Heart left ventricle (tissue), 13 donors: ENCODE data around the gene ZNF367.

Source experiments
- POLR2A ChIP-seq, 2 donors: fragments of 450-650 bp; IDR thresholded peaks; one replicate each; pipeline ENCODE4 v1.6.1; 2017; ENCODE audit warnings: antibody characterized with exemption in 2 of 2, mild to moderate bottlenecking in 2 of 2, moderate library complexity in 2 of 2
- TF ChIP-seq, protein P1 (sequence below), 12 donors: fragments of 200-600 bp; sonication (generic) in 4 of 12; IDR thresholded peaks; one replicate each; pipeline versions ENCODE4 v1.5.0 to v1.8.0; 2018 to 2022; ENCODE audit warnings: antibody characterized with exemption in 12 of 12, mild to moderate bottlenecking in 5 of 12
- donor health status: ischemic (EF 13 %, LVEDD 7.1; RV severe dilation, severe dysfunction).
- donor health status: DM: no; HTN: yes; CAD: no.
- donor health status: DM: no; HTN: no; CAD: no.
- donor health status: ischemic (EF 25% LVEDD 6.9; RV normal size, moderate dysfunction).
- donor health status: ischemic (EF 25% LVEDD 5.7; RV mildly dilated, moderate dysfunction).
- donor health status: ischemic (EF 35%, LVEDD 5.7; RV mildly dilated, moderate dysfunction).
- donor health status: nonischemic (EF 11% LVEDD 7.7; RV severe dilation, severe dysfunction).
- donor health status: DM: yes; HTN: yes; CAD: no.
- donor health status: PGD.
- donor health status: ischemic (EF 29% LVEDD 5.4; RV normal size, mild dysfunction).
- donor health status: nonischemic (EF 23%, LVEDD 6.1; RV moderate dilation, normal function).

DNA sequence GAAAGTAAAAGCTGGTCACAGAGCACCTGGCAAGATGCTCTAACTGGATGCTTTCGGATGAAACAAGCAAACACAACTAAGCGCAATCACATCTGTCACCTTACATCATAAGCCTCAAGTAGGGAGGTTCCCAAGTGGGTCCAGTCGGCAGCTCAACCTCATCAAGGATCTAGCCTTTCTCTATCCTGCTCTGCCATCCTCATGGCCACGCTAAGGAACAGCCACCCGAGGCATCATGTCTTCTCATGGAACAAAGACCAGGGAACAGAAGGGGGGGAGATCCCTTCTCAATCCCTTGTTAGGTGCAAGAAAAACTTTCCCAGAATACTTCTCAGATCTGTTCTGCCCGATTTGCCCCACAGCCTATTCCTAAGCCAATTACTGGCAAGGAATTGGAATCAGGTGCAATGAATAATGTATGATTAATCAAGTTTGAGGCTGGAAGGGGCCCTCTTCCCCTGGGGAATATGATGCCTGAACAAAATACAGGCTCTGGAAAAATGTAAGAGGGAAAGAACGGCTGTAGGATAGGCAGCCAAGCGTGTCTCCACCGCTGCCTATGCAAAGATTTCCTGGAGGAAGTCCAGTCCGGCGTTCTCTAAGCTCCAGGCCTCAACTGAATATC lies 30.5 kb upstream of the ZNF367 start:
- TF ChIP-seq, protein P1, sequence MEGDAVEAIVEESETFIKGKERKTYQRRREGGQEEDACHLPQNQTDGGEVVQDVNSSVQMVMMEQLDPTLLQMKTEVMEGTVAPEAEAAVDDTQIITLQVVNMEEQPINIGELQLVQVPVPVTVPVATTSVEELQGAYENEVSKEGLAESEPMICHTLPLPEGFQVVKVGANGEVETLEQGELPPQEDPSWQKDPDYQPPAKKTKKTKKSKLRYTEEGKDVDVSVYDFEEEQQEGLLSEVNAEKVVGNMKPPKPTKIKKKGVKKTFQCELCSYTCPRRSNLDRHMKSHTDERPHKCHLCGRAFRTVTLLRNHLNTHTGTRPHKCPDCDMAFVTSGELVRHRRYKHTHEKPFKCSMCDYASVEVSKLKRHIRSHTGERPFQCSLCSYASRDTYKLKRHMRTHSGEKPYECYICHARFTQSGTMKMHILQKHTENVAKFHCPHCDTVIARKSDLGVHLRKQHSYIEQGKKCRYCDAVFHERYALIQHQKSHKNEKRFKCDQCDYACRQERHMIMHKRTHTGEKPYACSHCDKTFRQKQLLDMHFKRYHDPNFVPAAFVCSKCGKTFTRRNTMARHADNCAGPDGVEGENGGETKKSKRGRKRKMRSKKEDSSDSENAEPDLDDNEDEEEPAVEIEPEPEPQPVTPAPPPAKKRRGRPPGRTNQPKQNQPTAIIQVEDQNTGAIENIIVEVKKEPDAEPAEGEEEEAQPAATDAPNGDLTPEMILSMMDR (IDR thresholded peaks at IDR 0.05): no peak
- no peak for TF ChIP-seq POLR2A (IDR thresholded peaks at IDR 0.05)
